GM12801 (cell line): ENCODE results near the gene C11orf71.

Experiments
- CTCF ChIP-seq: IDR thresholded peaks from one replicate; pipeline ENCODE4 v1.5.1; 2011; ENCODE audit warnings: control low read depth; ENCODE audit not compliant: insufficient read length; ENCODE audit errors: extremely low read depth

Gene C11orf71

GRCh38 chr11:114426280-114426679 is 26.0 kb upstream of the C11orf71 start:
- no peak for TF ChIP-seq CTCF

GRCh38 chr11:114416441-114416961 is 16.2 kb upstream of the C11orf71 start:
- no peak for TF ChIP-seq CTCF

- TF ChIP-seq CTCF, result no peak
These were observed 13.6 kb upstream of the C11orf71 start for GRCh38 chr11:114413958-114414357.

DNA sequence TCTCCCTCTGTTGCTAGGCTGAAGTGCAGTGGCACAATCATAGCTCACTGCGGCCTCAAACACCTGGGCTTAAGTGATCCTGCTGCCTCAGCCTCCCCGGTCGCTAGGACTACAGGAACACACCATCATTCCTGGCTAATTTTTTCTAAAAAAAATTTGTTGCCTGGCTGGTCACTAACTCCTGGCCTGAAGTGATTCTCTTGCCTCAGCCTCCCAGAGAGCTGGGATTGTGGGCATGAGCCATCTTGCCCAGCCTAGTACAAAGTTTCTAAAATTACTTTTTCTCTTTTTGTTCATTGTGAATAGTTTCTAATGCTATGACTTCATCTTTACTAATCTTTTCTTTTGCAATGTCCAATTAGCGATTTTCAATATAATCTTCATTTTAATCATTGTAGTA is 12.6 kb upstream of the C11orf71 start:
- no peak for TF ChIP-seq CTCF

DNA sequence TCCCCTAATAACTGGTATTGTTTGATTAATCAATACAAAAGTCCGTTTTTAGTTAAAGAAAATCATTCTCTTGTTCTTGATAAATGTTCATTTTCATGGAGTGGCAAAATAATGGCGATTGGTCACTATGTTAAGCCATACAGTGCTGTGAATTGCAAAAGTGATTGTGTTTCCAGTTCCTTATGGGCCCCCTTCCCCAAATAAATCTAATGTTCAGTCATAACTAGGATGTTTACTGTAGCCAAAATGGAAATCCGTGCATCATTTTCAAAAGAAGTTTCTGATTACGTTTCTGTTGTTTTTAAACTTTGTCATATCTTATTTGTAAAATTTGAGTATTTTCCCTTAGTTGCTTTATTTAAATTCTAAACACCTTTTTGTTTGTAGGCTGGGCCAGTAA is 1.0 kb upstream of the C11orf71 start:
- TF ChIP-seq CTCF, result no peak

GRCh38 chr11:114400915-114401223 is 558 bp upstream of the C11orf71 start:
- no peak for TF ChIP-seq CTCF

- TF ChIP-seq CTCF, result no peak
These were observed 658 bp downstream of the C11orf71 start for GRCh38 chr11:114399490-114400215.
